Measurements from ENCODE around the gene CXCL13.
"Not testable (repeated sequence)": the region's sequence is repeated elsewhere in the genome, so short reads cannot be mapped to it uniquely, and the experiment has no call there.

The CXCL13 gene

GRCh38 chr4:77605210-77605902, at the start of gene CXCL13:
CXCL13 (plus strand) TSS chr4:77605820; CDS start chr4:77605866, 46 bp downstream.
- DNase-seq = no peak

GRCh38 chr4:77560170-77560569, 45.5 kb upstream of the CXCL13 start:
- DNase-seq = no peak

- DNase-seq = not testable (repeated sequence)
These were observed 43.9 kb upstream of the CXCL13 start for GRCh38 chr4:77561720-77562119.

GRCh38 chr4:77564231-77564630, 41.4 kb upstream of the CXCL13 start:
- peak; percentile 59 for DNase-seq

GRCh38 chr4:77566148-77566547, 39.5 kb upstream of the CXCL13 start:
- DNase-seq = no peak

- DNase-seq = no peak
These were observed 38.1 kb upstream of the CXCL13 start for GRCh38 chr4:77567549-77567948.

GRCh38 chr4:77570508-77571214, 35.0 kb upstream of the CXCL13 start:
- not testable (repeated sequence) for DNase-seq

- DNase-seq = no peak
These were observed 29.3 kb upstream of the CXCL13 start for GRCh38 chr4:77576351-77576750.

GRCh38 chr4:77578145-77578544, 27.5 kb upstream of the CXCL13 start:
- no peak for DNase-seq

GRCh38 chr4:77579406-77580076, 26.1 kb upstream of the CXCL13 start:
- no peak for DNase-seq

GRCh38 chr4:77581724-77582123, 23.9 kb upstream of the CXCL13 start:
- no peak for DNase-seq

- no peak for DNase-seq
These were observed 23.5 kb upstream of the CXCL13 start for GRCh38 chr4:77582156-77582555.

- DNase-seq = no peak
These were observed 22.9 kb upstream of the CXCL13 start for GRCh38 chr4:77582711-77583110.

GRCh38 chr4:77586951-77587383, 18.7 kb upstream of the CXCL13 start:
- no peak for DNase-seq

GRCh38 chr4:77590482-77590881, 15.1 kb upstream of the CXCL13 start:
- no peak for DNase-seq

- DNase-seq = no peak
These were observed 14.1 kb upstream of the CXCL13 start for GRCh38 chr4:77591532-77591931.

- DNase-seq = no peak
These were observed 12.5 kb upstream of the CXCL13 start for GRCh38 chr4:77593101-77593500.

- DNase-seq = no peak
These were observed 11.6 kb upstream of the CXCL13 start for GRCh38 chr4:77593993-77594392.

- DNase-seq = no peak
These were observed 10.2 kb upstream of the CXCL13 start for GRCh38 chr4:77595364-77595973.

GRCh38 chr4:77599378-77599777, 6.2 kb upstream of the CXCL13 start:
- peak; percentile 22 for DNase-seq

- DNase-seq = peak; percentile 38
These were observed 4.8 kb upstream of the CXCL13 start for GRCh38 chr4:77600521-77601451.

- DNase-seq = no peak
These were observed 3.9 kb upstream of the CXCL13 start for GRCh38 chr4:77601614-77602187.
